A204.1 (cell line): ENCODE data around the gene PLPPR1.
"Not testable (repeated sequence)": the region's sequence is repeated elsewhere in the genome, so short reads cannot be mapped to it uniquely, and the experiment has no call there.

Experiments
- FAIRE-seq: peaks from 2 replicates; lab custom pipeline; 2012; peaks lifted over from hg19 to GRCh38; lab: Jason Lieb, UNC

PLPPR1 gene

DNA sequence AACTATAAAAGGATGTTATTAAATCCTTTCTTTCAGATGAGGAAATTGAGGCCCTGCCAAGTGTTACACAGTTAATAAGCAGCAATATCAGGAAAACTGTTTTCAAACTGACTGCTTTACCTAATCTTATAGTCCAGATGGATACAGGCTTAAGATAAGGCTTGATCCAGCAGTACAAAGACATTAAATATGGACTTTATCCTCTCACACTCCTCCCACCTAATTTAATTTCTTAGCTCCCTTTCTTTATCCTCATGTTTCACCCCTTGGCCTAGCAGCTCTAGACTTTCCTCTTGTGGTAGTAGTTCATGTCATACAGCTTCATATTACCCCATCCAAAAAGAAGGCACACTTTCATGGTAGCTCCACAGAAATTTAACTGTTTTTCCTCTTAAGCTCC, 191.8 kb downstream of the PLPPR1 start:
- no peak for FAIRE-seq

DNA sequence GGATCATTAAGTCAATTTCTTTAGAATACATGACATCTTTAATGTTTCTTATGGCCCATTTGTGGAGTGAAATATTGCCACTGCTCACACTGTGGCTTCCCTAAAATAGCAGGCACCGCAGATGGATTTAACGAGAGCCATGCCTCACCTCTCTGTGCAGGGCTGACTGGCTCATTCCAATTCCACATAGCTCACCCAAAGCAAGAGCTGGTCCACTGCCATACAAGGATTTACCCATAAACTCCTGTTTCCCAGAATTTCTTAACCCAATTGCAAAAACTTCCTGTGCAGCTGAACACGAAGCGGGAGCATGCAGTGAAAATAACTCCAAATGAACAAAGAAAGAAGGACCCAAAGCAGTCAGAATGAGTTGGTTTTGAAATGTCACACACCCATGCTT, 196.7 kb downstream of the PLPPR1 start:
- FAIRE-seq, result no peak

DNA sequence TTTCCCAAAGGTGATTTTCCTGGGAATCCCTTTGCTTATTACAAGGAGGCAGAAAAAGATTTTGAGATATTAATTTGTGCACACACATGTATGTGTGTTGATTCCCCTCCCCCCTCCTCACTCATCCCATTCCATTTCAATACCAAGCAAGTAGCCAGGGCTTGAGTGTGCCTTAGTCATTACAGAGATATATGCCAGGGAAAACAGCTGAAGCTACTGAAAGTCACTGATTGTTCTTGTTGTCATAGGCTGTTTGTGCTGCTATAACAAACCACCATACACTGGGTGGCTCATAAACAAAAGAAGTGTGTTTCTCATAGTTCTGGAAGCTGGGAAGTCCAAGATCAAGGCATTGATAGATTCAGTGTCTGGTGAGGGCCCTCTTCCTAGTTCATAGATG, 197.6 kb downstream of the PLPPR1 start:
- no peak for FAIRE-seq

DNA sequence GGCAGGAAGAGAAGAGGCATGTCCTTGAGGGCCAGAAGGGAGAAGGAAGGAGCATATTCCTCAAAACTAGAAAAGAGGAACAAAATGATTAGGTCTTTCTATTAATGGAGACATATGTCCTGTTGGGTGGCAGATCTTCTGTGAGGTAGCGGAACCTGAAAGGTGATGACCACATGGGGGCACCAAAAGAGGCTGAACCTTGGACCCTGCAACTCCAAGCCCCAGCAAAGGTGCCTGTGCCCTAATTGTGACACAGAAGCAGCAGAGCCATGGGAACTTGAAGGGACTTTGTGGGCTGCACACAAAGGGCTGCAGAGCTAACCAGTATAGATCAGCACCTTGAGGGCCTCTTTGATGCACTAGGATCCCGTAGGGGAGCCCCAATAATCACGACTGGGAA, 198.3 kb downstream of the PLPPR1 start:
- no peak for FAIRE-seq

DNA sequence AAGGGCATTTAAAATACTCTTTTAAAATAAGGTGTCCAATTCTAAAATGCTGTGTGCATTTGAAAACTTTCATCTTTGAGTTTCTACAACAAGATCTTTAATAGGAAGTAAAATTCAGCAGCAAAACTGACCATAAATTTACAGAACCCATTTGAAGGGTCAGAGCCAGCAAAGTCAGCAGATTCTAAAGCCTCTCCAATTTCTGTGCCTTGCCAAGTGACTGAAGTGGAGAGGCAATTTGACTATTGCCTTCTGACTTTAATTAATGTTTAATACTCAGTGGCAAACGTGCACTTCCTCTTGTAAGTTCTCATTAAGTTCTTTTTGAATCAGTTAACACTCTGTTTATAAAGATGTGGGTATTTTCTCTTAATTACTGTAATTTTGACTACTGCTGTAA, 201.1 kb downstream of the PLPPR1 start:
- FAIRE-seq, result no peak

DNA sequence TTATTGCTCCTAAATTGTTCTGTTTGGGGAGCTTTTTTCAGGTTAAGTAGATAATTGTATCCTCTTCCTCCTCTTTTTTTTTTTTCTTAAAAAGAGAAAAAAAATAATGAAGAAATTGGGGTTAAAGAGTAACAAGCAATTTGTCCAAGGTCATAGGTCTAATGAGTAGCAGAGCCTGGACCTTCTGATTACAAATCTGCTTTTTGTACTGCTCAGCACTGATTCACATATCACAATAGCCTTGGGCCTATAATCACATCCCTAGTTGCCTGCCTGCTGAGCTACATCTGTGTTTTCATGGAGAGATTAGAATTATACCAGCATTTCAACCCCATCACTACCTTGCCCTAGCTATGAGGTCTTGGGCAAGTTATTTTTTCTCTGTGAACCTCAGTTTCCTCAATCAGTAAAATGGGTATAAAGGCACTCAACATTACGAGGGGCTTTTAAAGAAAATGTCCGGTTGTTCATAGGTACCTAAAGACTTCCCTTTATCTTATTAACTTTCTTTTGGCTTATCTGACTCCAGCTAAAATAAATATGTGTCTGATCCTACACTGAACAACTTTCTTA, 204.0 kb downstream of the PLPPR1 start:
- no peak for FAIRE-seq

DNA sequence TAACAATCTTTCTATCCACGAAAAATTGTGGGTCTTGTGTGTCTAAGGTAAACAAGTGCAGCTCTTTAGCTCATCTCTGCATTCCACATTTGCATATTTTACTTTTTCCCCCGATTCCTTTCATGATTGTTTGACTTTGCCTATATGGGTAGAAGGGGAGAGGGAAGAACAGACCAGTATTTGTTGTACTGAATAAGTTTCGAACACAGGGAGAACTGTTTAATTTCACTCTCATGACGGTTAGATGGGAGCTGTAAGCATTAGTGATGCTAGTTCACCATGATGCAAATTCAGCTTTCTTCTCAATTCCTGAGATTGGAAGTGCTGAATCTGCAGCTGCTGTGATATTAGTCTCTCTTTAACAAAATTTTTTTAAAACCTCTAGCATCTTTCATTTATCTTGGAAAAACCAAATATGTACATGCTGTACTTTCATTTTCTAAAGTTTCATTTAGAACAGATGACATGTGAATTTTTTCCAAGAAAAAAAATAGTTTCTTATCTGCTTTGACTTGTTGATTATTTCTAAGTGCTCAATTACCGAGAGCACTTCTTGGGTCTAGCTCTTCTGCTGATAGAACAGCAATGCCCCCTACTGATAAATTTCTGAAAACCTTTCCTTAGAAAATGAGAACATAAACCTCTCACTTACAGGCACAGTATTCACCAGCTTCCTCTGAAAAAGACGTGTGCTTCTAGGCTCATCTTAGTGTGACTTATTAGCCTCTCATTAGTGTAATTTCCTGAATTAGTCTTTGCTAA, 206.8 kb downstream of the PLPPR1 start:
- FAIRE-seq, result peak; percentile 39

DNA sequence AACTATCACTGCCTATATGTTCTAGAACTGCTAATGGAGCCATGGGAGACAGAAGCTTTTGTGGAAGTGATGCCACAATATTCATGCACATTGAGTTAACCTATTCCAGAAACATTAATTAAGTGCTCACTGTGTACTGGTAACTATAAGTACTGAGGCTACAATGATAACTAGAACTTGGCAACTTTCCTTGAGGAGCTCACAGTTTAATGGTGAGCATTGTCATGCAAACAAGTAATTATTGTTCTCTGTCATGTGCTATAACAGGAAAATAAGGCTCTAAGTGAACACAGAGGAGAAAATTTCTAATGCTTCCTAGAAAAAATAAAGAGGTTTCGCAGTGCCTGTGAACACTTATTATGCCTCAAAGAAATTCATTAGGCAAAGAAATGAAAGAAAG, 214.1 kb downstream of the PLPPR1 start:
- no peak for FAIRE-seq

DNA sequence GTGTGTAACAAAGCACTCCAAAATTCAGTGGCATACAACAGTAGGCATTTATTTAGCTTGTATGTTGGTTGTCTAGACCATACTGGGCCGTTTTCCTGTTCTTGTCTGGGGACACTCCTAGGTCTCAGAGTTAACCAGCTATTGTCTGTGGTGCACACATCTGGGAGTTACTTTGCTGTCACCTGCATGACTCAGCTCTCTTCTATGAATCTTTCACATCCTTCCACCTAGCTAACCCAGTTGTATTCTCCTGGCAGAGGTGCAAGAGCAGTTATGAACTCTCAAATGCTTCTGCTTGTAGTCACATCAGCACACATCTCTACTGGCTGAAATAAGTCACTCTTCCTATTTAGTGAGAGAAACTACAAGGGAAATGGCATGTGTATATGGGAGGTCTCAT, 218.2 kb downstream of the PLPPR1 start:
- FAIRE-seq, result no peak

DNA sequence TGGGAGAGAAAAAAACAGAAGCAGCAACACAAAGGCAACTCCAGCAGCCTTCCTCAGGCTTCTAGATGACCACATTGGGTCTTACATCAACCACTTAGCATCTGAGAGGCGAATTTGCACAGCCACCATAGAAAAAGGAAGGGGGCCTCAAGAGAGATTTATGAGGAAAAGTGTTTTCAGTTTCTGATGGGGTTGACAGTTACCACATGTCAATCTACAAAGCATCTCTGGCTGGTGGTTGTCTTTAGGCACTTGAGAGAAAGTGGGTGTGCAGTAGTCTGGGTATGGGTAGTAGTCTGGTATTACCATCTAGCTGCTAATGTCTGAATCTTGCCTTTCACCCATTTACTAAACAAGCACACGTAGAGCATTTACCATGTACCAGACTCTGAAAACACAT, 218.8 kb downstream of the PLPPR1 start:
- FAIRE-seq, result no peak

DNA sequence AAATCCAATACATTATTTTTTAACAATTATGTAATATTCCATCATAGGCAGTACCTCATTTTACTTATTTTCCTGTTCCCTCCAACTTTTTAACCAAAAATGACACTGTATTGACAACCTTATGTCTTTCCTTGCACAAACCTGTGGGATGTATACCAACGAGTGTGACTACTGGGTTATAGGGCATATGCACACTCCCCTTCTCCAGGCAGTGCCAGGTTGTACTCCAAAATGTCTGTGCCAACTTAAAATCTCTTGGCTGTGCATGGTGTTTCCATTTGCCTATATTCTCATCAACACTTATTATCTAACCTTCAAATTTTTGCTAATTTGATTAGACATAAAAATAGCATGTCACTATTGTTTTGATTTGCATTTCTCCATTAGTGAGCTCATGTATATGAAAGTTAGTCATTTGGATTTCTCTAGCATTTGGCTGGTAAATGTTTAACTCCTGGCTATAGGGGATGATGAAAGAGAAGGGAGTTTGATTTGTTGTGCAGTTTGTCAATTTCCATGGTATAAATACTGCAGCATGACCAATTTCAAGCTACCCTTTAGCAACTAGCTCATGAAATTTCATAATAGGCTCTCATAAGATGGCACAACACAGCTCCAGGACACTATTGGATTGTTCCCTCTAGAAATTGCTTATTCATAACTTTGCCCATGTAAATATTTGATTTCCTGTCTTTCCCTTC, 226.4 kb downstream of the PLPPR1 start:
- FAIRE-seq, result no peak

DNA sequence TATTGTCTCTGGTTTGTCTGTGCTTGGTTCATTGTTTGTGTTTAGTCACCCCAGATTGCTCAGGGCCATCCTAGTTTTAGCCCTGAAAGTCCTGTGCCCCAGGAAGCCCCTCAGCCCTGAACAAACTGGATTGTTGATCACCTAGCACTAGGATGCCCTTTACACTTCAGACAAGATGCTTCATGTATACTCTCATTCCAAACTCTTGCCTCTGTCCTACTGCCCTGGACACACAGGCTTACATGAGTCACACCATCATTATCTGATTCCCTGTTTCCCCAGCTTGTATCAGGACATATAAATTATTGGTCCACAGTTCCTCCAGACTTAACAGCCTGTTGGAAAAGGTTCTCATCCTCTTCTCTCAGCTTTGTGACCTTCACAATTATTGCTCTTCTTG, 236.2 kb downstream of the PLPPR1 start:
- FAIRE-seq, result no peak

DNA sequence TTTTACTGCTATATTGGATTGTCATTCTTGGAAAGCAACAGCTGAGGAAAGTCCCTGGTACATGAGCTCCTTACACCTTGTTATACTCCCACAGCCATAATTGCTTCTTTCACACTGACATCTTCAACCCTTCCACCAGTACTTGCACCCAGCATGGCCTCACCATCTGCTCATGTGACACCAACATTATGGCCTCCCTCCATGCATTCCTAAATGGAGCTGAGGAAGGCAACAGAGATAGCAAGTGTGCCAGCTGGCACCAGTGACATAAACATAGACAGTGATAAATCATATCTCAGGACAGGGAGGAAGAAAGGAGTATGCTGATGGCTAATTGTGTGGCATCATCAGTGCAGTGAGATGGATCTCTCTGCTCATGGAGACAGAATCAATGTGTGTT, 236.7 kb downstream of the PLPPR1 start:
- no peak for FAIRE-seq

DNA sequence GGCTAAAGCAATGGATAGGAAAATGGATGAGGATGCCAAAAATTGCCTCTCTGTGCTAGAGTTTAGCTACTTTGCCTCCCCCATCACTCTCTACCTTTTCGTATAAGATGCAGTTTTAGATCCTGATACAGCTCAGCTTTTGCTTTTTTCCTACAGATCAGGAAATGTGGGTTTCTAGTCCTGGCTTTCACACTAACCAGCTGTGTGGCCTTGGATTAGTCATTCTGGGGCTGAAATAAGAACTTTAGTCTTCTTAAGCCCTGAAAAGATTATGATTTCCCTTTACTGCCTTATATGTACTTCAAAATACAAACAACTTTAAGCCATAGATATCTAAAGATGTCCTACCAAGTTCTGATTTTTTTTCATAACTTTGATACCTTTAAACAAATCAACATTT, 239.9 kb downstream of the PLPPR1 start:
- FAIRE-seq, result no peak

DNA sequence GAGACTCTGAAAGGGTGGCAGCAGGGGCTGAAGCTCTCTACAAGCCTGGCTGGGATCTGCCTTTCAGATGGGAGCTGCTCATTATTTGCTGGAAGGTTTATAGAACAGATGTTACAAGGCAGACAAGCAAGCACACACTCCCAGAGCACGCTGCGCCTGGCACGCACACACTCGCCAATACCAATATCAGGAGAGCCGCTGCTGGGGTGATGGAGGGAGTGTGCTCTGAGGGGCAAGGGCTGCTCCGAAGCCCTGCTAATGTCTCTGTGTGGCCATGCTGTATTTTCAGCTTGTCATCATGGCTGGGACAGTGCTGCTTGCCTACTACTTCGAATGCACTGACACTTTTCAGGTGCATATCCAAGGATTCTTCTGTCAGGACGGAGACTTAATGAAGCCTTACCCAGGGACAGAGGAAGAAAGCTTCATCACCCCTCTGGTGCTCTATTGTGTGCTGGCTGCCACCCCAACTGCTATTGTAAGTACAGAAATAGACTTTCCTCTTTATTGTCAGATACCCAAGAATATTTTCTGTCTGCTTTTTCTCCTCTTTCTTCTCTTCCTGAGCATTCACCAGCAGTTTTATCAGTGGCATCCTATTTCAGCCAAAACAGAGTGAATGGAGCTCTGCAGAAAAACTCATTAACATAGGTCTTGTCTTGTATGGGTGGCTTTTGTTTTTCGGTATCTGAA, 241.2 kb downstream of the PLPPR1 start:
- no peak for FAIRE-seq

DNA sequence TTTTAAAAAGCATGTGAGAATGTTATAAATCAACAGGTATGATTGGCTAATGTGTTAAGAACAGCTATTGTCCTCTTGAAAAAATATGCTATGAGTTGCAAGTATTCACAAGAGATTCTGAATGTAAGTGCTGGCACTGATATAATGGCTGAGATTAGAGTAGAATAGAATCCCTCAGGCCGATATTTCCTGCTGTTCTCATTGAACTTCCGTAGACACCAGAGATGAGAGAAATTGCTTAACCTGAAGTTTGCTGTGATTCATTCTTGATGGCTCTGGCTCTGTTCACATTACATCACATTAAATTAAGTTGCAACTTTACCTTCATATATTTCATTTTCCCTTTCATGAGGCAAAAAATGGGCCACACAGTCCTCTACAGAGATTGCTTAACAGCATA, 241.8 kb downstream of the PLPPR1 start:
- FAIRE-seq, result no peak

DNA sequence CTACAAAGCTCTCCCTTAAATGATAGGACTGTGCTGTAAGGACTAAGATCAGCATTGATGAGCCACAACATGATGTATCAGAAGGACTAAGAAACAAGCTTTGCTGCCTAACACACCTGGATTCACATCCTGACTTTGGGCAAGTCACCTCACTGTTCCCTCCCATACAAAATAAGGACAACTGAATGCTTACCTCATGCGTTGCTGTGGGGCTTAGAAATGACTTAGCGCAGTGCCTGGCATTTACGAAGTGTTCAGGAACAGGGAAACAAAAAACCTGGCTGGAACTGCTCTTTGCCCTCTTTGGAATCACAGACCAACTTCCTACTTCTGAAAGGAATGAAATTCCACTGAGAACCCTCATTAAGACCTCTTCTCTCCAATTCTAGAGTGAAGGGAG, 242.6 kb downstream of the PLPPR1 start:
- no peak for FAIRE-seq

DNA sequence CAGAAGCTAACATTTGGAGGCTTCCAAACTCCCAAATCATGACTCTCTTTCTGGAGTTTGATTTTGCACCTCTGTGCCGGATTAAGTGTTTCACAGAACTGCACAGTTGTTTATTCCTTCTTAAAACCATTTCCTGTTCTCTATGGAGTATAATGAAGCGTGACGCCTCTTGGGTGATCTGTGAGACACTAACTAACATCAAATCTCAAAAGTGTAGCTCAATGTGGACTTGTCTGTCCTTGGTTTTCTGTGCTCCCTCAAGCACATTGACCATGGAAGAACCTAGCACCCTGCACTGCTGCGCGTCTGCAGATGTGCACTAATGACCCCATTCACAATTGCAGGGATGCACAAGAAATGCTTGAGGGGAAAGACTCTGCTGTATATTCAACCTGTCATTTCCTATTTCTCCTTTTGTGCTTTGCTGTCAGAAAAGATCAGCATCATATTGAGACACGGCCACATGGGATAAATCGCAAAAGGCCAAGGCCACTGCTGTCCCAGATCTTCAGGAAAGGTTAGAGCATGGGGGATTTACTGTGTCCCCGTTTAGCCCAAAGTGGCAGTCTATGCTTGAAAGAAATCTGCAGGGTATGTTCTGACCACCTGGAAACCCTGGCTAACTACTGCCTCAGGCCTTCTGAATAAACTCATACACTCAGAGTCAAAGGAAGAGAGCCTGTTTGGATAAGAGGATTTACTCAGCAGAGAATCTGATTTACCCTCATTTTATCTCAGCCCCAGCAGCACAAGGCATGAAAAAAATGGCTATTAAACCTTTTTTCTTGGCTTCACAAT, 246.6 kb downstream of the PLPPR1 start:
- FAIRE-seq, result no peak

DNA sequence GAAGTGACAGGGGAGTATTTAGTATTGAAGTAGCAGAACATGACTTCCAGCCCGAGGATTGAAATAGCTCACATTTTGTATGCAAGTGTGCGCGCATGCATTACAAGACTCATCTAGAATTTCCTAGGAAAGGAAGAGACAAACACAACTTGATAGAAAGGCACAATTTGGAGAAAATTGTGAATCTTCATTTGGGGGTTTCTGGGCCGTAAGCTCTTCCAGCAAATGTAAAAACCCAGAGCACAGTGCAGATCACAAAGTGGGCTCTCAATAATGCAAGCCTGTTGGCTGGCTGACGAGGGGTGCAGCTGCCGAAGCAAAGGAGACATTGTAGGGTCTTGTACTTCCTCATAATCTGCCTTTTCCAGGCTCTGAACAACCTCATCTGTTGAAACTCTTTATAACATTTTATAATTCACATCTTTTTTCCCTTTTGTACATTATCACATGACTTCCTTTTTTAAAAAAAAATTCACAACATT, 247.3 kb downstream of the PLPPR1 start:
- no peak for FAIRE-seq

DNA sequence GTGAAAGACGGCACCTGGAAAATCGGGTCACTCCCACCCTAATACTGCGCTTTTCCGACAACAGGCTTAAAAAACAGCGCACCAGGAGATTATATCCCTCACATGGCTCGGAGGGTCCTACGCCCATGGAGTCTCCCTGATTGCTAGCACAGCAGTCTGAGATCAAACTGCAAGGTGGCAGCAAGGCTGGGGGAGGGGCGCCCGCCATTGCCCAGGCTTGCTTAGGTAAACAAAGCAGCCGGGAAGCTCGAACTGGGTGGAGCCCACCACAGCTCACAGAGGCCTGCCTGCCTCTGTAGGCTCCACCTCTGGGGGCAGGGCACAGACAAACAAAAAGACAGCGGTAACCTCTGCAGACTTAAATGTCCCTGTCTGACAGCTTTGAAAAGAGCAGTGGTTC, 262.5 kb downstream of the PLPPR1 start:
- FAIRE-seq, result not testable (repeated sequence)

DNA sequence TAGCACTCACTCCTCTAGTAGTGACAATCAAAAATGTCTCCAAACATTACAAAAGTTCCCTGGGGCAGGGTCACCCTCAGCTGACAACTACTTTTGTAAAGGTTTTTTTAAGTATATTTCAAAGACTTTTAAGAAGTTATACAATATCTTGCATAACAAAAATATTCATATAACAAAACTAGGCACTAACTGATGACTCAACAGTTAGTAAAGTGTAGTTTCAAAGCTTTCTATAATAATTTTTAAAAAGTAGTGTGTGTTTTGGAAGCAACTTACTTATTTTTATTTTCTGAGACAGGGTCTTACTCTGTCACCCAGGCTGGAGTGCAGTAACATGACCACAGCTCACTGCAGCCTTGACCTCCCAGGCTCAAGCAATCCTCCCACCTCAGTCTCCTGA, 271.4 kb downstream of the PLPPR1 start:
- no peak for FAIRE-seq

DNA sequence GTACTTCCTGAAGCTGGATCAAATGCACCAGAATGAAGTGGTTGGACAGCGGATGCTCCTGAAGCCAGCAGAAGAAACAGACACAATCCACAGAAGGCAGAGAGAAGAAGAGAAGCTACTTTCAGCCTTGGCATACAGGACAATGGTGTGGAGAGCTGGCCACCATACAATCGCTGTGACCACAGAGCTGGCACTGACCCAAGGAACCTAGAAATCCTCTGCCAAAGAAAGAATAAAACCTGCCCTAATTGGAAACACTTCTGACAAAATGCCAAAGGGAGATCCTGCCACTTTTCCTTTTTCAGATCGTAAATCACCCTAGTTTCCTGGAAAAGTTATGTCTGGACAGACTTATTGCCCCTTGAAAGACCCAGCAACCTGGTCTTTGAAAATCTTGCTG, 278.5 kb downstream of the PLPPR1 start:
- FAIRE-seq, result no peak
